HG03439 (cell line): ENCODE results near the gene NRAP.

ENCODE experiments used
- ATAC-seq: cut with Tn5 transposase; IDR thresholded peaks from one replicate; pipeline ENCODE4 v1.9.1; 2021; ENCODE audit warnings: mild to moderate bottlenecking, moderate library complexity; ENCODE audit not compliant: unreplicated experiment

NRAP gene, protein sequence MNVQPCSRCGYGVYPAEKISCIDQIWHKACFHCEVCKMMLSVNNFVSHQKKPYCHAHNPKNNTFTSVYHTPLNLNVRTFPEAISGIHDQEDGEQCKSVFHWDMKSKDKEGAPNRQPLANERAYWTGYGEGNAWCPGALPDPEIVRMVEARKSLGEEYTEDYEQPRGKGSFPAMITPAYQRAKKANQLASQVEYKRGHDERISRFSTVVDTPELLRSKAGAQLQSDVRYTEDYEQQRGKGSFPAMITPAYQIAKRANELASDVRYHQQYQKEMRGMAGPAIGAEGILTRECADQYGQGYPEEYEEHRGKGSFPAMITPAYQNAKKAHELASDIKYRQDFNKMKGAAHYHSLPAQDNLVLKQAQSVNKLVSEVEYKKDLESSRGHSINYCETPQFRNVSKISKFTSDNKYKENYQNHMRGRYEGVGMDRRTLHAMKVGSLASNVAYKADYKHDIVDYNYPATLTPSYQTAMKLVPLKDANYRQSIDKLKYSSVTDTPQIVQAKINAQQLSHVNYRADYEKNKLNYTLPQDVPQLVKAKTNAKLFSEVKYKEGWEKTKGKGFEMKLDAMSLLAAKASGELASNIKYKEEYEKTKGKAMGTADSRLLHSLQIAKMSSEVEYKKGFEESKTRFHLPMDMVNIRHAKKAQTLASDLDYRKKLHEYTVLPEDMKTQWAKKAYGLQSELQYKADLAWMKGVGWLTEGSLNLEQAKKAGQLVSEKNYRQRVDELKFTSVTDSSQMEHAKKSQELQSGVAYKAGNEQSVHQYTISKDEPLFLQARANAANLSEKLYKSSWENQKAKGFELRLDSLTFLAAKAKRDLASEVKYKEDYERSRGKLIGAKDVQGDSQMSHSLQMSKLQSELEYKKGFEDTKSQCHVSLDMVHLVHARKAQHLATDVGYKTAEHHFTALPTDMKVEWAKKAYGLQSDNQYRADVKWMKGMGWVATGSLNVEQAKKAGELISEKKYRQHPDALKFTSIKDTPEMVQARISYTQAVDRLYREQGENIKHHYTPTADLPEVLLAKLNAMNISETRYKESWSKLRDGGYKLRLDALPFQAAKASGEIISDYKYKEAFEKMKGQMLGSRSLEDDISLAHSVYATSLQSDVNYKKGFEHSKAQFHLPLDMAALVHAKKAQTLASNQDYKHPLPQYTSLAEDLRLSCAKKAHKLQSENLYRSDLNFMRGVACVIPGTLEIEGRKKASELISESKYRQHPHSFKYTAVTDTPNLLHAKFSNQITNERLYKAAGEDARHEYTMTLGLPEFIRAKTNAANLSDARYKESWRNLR (N-terminal part only)

DNA sequence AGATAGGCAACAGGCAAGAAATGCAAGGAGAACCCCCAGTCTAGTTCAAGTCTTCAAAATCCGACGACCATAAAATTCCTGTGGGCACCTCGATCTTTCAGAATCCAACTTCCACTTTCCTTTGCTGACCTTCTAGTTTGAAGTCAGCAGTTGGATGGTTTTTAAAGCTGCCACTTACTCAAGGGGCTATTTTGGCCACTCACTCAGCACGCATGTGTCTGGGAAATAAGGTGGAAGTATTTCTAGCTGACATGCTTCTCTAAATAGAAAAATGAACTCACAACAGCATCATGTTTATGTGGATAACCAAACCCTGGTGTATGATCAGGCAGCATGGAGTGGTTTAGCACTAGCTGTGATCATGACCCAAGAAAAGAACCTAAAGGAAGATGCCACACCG lies at the start of gene NRAP:
Gene NRAP, minus strand, starts transcription at position 134 of the 400 bp plus-strand sequence. CDS start 159 bp downstream, outside the sequence.
- ATAC-seq = no peak

DNA sequence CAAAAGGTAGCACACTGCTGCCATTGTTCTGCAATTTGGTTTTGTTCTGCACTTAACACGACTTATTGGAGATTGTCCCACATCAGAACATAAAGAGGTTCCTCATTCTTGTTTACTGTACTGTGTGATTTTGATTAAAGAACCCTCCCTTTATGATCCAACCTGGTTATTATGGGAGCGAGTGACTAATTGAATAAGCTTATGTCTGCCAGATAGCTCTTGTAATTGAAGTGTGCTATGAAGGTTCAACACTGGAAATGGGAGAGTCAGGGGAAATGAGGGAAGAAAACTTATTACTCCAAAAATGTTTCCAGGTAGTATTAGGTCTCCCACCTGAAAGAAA lies 49.8 kb upstream of the NRAP start:
- ATAC-seq = no peak

- ATAC-seq = no peak
These were observed 49.2 kb upstream of the NRAP start for GRCh38 chr10:113712755-113713639.

GRCh38 chr10:113712024-113712423 lies 48.2 kb upstream of the NRAP start:
- no peak for ATAC-seq

DNA sequence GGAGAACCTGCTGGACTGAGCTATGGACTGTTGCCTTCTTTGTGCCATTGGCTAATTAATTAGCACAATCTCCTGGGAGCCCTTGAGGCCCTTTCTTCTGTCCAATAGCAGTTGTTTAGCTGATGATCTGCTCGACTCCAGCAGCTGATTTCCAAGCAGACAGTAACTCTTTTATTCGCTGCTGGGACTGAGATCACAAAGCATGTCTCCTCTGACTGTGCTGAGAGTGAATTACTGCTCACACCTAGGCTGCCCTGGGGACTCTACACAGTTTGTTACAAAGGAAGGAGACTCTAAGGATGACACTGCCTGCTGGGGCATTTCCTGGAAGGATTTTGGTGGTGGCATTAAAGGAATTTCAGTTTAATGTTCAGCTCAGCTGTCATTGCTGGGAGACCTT lies 47.3 kb upstream of the NRAP start:
- ATAC-seq = no peak

DNA sequence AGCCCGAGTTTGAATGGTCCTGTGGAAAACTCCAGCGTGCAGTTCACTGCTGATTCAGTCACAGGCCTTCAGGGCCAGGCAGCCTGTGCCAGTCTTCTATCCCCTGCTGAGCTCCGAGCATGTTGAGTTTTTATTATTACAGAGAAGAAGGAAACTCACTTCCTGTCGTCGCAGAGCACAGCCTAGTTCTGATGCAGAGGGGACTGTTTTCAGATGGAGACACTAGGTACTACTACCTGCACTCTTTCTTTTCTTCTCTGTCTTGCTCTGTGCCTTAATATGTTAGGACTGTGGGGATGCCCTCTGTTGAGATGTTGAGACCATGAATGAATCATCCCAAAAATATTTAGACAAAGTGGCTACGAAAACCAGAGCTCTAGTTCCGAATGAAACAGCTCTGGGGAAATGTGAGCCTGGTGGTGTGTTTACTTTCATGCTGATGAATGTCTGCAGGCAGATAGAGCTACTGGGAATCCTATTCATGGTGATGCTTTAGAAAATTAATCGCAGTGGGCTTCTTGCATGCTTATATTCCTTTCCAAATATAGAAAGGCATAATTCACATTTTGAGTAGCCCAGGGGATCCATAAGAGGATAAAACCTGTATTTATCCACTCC lies 45.5 kb upstream of the NRAP start:
- ATAC-seq = no peak

DNA sequence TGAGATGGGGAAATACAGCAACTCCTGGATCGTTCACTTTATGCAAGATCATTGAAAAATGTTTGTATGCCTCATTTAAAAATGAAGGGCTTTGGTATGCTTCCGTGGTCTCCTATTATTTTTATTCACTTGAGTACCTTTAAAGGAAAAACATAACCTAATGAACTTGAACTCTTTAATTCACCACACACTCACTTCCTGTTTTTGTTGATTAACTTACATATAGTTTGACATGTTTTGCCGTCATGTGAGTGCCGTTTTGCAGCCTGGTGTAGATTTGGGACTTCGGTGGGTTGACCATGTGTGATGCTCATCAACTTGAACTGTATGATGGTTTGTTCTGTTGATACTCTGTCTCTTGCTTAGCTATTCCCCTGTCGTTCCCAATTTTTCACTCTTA lies 44.8 kb upstream of the NRAP start:
- ATAC-seq = no peak

GRCh38 chr10:113706623-113707022 lies 42.8 kb upstream of the NRAP start:
- ATAC-seq = no peak

DNA sequence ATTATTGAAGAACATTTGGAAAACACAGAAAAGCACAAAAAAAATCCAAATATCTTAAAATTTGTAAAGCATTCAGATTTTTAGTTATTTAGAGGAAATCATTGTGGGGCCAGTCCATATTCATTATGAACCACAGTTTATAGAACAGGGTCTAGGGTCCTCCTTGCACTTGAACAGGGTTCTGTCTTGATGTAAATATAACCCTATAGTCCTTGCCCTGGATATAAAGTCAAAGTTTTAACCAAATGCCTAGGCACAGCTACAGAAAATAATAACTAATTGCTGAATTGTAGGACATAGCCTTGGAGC lies 41.5 kb upstream of the NRAP start:
- ATAC-seq = no peak

DNA sequence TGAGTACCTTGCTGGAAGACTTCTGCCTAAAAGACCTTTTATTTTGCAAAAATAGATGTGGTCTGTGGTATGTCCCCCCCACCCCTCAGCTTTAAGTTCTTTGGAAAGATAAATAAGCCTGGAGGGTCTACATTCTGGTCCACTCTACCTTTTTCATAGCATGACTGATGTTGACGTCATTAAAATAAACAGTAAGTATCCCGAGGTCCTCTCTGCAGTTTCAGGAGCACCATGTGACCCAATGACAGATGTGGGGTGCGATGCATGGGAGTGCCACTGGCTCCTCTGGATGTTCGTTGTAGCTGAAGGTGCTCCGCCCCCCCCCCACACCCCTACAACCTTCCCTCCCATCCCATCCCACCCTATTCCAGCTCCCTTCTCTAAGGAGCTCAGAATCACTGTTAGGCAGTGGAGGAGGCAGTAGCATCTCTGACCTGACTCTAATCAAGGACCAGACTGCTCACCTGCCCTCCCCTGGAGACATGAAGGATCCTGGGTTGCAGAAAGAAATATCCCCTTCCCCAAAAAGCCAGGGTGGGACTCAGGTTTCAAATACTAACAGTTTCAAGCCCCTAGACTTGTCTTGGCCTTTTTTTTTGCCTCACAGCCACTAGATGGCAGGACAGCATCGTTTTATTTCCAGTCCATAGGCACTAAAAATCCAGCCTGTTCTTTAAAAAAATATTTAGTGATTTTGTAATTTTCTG lies 40.9 kb upstream of the NRAP start:
- ATAC-seq = no peak

DNA sequence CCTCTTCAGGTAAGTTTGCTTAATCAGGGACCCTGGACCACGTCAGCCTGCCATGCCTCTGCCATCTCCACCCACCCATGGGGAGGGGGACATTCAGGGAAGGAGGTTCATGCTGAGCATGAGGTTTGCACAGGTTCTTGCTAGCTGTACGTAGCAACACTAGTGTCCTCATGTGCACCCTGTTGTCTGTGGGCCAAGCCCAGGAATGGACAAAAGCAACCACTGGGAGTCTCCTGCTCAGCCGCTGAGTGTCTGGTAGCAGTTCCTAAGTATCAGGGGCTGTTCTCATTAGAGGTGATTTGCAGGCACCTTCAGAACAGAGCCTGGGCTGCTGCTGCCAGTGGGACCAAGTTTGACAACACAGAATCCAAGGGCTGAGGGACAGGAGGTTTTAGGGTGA lies 33.8 kb upstream of the NRAP start:
- ATAC-seq = no peak

DNA sequence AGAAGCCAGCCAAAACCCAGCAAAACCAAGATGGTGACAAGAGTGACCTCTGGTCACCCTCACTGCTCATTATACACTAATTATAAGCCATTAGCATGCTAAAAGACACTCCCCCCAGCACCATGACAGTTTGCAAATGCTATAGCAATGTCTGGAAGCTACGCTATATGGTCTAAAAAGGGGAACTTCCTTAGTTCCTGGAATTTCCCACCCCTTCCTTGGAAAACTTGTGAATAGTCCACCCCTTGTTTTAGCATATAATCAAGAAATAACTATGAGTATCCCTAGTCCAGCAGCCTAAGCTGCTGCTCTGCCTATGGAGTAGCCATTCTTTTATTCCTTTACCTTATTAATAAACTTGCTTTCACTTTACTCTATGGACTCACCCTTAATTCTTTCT lies 31.9 kb upstream of the NRAP start:
- no peak for ATAC-seq

DNA sequence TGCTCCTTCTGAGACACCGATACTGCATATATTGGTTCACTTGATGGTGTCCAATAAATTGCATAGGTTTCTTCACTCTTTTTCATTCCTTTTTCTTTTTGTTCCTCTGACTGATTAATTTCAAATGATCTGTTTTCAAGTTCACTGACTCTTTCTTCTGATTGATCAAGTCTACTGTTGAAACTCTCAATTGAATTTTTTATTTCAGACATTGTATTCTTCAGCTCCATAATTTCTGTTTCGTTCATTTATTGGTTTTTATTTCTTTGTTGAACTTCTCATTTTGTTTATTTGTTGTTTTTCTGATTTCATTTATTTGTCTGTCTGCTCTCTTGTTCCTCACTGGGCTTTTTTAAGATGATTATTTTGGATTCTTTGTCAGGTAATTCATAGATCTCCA lies 29.5 kb upstream of the NRAP start:
- no peak for ATAC-seq

- no peak for ATAC-seq
These were observed 28.4 kb upstream of the NRAP start for GRCh38 chr10:113692271-113692670.

DNA sequence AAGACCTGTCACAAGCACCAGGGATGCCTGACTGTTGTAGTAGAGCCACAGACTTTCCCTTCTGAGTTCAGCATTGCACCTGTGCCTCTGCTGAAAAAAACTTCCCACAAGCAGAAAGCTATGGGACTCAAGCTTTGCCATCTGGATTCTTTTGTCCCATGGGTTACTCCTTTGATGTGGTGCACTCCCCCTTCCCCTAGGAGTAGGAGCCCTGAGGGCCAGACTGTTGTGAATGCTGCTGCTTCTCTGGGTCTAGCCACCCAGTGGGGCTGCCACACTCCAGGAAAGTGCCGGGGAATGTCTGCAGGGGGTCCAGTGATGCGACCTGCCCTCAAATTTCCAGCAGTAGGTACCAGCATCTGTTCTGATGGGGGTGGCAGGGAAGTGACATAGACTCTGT lies 27.5 kb upstream of the NRAP start:
- ATAC-seq = no peak

GRCh38 chr10:113690749-113691148 lies 26.9 kb upstream of the NRAP start:
- no peak for ATAC-seq

- no peak for ATAC-seq
These were observed 25.7 kb upstream of the NRAP start for GRCh38 chr10:113689574-113689973.

DNA sequence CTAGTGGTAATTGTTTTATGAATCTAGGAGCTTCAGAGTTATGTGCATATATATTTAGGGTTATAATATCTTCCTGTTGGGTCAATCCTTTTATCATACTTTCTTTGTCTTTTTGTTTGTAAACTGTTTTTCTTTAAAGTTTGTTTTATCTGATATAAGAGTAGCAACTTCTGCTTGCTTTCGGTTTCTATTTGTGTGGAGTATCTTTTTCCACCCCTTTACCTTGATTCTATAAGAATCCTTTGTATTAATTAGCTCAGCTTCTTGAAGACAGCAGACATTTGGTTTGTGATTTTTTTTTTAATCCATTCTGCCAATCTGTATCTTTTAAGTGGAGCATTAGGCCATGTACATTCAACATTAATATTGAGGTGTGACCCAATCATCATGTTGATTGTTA lies 25.2 kb upstream of the NRAP start:
- no peak for ATAC-seq

GRCh38 chr10:113687037-113687436 lies 23.2 kb upstream of the NRAP start:
- ATAC-seq = no peak

GRCh38 chr10:113686028-113686427 lies 22.2 kb upstream of the NRAP start:
- no peak for ATAC-seq
